IMR-90 (cell line): ENCODE measurements around the gene DUSP23.

ENCODE experiments used
- CEBPB ChIP-seq: IDR thresholded peaks from 2 replicates; pipeline ENCODE4 v1.6.1; 2012; ENCODE audit warnings: low read depth, low read length, improper control_type of control experiment
- CTCF ChIP-seq: conservative IDR thresholded peaks from 2 replicates; pipeline ENCODE4 v1.5.1; 2012; ENCODE audit warnings: mild to moderate bottlenecking, low read depth, low read length, improper control_type of control experiment
- MAZ ChIP-seq: IDR thresholded peaks from 2 replicates; pipeline ENCODE4 v1.6.1; 2012; ENCODE audit warnings: low read depth, mild to moderate bottlenecking, low read length, improper control_type of control experiment, moderate library complexity, borderline replicate concordance
- MXI1 ChIP-seq: IDR thresholded peaks from 2 replicates; pipeline ENCODE4 v1.6.1; 2012; ENCODE audit warnings: low read depth, mild to moderate bottlenecking, low read length, moderate library complexity, borderline replicate concordance
- POLR2A ChIP-seq: IDR thresholded peaks from 2 replicates; pipeline ENCODE4 v1.6.1; 2012; ENCODE audit warnings: mild to moderate bottlenecking, low read depth, low read length
- RAD21 ChIP-seq: IDR thresholded peaks from 2 replicates; pipeline ENCODE4 v1.6.1; 2012; ENCODE audit warnings: low read length, improper control_type of control experiment
- RCOR1 ChIP-seq: IDR thresholded peaks from 2 replicates; pipeline ENCODE4 v1.6.1; 2012; ENCODE audit warnings: mild to moderate bottlenecking, low read length, improper control_type of control experiment; ENCODE audit not compliant: insufficient replicate concordance
- RFX5 ChIP-seq: IDR thresholded peaks from 2 replicates; pipeline ENCODE4 v1.8.0; 2012; ENCODE audit warnings: low read depth, mild to moderate bottlenecking, low read length, moderate library complexity
- SMC3 ChIP-seq: fragments of 150-350 bp; IDR thresholded peaks from 2 replicates; pipeline ENCODE4 v1.6.1; 2016; ENCODE audit warnings: low read depth, mild to moderate bottlenecking, antibody characterized with exemption, low read length, moderate library complexity
- USF2 ChIP-seq: fragments of 150-350 bp; IDR thresholded peaks from 2 replicates; pipeline ENCODE4 v1.6.1; 2017; ENCODE audit warnings: mild to moderate bottlenecking, antibody characterized with exemption, low read length, low read depth

- TF ChIP-seq CTCF, result no peak
- no peak for TF ChIP-seq MAZ
- TF ChIP-seq CEBPB, result no peak
- no peak for TF ChIP-seq RCOR1
- TF ChIP-seq RFX5, result no peak
- no peak for TF ChIP-seq POLR2A
- no peak for TF ChIP-seq MXI1
- no peak for TF ChIP-seq RAD21
- no peak for TF ChIP-seq SMC3
- TF ChIP-seq USF2, result no peak
Measured at GRCh38 chr1:159800177-159800930, 19.6 kb downstream of the DUSP23 start.
